B cell (primary cell): ENCODE measurements around the gene DCBLD2.

Experiments used
- CTCF ChIP-seq: fragments of 200-600 bp; IDR thresholded peaks from one replicate; pipeline ENCODE4 v1.8.0; 2022; ENCODE audit warnings: antibody characterized with exemption, mild to moderate bottlenecking
- EZH2 ChIP-seq: IDR thresholded peaks from 2 replicates; pipeline ENCODE4 v1.6.1; 2012; ENCODE audit warnings: borderline replicate concordance, low read depth, mild to moderate bottlenecking, moderate library complexity, low read length; ENCODE audit not compliant: insufficient read depth, poor library complexity, severe bottlenecking

- no peak for TF ChIP-seq CTCF
- TF ChIP-seq EZH2: no peak
Measured at GRCh38 chr3:98824256-98824655, 77.2 kb downstream of the DCBLD2 start.
